ENCODE results near the gene CNGA2.

Gene CNGA2

DNA sequence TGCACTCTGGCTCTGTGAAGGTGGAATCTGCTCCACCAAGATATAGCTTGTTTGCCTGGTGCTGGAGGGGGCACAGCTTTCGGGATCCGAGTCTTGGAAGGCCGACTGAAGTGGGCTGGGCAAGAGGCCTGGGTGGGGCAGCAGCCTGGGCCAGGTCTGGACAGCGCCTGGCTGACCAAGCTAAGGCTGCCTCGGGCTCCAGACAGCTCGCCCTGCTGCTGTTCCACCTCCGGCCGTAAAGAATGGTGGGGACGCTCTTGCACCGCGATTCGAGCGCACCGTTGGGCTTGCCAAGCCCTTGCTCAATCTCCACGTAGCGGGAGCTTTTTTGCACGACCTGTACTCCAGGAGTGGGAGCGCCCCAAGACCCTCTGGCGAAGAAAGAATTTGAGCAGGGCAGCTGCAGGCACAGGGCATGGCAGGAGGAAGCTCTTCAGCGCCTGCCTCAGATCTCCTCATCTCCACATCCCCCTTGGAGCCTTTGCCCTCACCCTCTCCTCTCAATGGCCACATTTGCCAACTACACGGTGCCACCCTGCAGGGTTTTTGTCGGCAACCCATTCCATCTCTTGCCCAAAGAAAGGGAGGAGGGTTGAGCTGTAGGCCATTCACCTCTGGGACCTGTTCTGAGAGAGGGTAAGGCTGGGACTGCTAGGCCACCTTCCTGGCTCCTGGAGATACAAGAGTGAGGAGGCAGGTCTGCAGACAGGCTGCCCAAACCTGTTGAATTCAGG is 18.9 kb downstream of the CNGA2 start:
- no peak for DNase-seq (ENCODE audit: low read depth)

DNA sequence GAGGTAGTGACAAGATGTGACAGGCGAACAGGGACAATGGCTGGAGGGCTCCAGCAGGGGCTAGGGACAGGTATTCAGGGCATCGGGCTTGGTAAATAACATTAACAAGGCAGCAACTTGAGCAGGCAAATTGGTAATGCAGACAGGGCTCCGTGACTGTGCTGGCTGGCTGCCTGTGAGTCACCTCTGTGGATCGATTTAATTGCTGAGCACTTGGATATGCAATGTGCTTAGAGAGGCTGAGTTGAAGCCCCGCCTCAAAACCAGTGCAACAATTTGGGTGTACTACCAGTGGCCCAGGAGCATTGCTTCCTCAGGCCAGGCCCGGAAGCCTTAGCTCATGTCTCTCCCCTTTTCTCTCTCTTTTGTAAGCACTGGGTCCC is 19.5 kb downstream of the CNGA2 start:
- no peak for DNase-seq (ENCODE audit: low read depth)

DNA sequence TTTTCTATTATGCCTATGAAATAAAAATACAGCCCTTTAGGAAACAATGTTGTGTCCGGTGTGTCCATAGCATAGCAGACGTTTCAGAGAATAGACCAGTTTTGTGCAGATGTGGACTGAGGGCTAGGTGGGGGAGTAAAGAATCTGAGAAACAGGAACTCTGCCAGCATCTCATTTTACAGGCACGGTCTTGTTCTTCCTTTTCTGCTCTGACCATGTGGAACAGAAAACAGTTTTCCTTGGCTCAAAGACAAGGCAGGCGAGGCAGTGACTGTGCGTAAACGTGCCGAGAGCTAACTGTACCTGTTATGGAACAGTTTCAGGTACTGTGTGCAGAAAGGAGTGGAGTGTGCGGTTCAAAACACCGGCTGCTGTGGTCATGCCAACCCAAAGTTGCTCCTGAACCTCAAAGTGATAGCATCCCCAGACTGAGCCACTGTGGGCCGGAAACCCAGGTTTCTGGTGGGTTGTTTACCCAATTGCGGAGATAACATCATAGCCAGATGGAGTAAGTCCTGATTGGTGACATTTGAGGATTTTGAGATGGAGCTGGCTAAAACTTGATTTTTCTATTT is 20.2 kb downstream of the CNGA2 start:
- DNase-seq (ENCODE audit: low read depth): no peak

DNA sequence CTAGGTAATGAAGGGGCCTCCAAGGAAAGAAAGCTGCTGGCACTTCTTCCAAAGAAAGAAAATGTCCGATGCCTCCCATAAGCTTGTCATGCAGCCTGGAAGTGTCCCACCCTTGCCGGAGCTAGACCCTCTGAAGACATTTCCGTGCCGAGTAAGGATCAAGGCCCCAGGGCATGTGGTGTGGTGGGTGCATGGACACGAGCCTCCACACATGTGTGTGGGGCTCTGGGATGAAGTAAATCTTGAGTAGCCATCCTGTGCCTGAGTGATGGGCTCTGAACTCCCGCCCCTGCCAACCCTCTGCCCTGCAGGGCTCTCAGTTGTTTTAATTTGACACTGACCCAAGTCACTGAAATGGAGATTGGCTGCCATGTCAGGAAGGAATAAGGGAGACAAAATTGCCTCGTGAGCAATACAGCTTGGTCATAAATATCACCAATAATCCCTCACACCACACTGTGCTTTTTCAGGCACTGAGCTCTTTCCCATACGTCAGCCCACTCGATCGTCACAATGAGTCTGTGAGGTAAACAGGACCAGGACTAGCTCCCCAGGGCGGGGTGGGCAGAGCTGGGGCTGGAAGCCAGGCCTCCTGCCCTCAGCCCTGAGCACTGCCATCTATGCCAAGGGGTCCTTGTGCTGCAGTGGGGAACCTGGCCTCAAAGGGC is 24.6 kb downstream of the CNGA2 start:
- no peak for DNase-seq (ENCODE audit: low read depth)

DNA sequence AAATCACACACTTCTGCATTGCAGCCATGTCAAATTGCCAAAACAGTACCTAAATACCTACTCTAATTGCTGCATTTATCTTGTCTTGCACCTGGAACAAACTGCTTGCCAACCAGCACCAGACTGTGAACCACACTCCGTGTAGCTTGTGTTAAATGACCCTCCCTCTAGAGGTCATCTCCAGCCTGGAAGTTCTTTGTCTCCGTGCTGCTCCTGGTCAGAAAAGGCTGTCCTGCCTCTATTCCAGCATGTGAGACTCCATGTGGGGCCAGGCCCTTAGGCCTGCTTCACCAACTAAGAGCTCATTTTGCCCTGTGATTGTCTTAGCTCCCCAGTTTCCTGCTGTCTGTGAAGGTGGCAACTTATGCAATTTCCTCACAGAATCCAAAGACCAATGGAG is 28.3 kb downstream of the CNGA2 start:
- no peak for DNase-seq (ENCODE audit: low read depth)

DNA sequence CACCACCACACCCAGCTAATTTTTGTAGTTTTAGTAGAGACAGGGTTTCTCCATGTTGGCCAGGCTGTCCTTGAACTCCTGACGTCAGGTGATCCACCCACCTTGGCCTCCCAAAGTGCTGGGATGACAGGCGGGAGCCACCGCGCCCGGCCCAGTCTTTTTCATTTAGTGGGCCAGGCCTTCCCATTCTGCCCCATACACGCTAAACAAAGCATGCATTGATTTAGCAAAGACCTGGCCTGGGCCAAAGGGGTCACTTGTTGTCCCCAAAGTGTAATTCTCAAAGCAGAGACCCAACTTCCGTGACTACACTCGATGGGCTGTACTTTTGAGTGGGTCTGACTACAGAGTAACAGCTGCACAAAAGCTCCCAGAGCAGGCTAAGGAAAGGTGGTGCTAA is 29.2 kb downstream of the CNGA2 start:
- DNase-seq (ENCODE audit: low read depth): no peak

DNA sequence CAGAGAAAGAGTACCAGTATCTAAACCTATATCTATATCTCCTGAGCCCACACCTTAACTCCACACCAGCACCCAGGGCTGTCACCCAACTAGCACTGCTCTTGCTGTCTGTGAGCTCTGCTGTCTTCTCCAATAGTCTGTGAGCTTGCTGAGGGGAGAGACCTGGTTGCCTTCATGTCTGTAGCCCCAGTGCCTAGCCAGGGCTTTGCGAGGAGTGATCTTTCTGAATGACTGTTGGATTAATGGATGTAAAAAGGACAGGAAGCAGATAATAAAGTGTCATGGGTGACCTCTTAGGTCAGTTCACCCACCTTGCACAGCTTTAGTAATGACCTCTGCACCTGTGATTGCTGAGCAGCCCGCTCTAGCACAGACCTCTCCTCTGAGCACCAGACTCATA is 30.5 kb downstream of the CNGA2 start:
- DNase-seq (ENCODE audit: low read depth): no peak

DNA sequence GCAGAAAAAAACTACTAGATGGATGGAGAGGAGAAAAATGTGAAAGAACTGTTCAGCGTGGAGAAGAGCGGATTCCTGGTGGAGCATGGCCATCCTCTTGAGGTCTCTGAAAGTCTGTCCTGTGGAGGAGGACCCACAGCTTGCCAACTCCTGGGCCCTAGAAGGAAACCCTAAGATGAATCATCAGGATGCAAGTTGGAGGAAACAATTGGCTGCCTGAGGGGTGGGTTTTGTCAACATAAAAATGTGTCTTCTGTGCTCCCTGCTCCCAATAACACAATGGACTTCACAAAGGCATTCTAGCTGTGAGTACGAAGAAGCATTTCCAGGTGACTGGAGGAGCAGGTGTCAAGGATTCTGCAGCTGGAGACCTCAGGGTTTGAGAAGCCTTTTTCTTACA is 37.2 kb downstream of the CNGA2 start:
- no peak for DNase-seq (ENCODE audit: low read depth)

DNA sequence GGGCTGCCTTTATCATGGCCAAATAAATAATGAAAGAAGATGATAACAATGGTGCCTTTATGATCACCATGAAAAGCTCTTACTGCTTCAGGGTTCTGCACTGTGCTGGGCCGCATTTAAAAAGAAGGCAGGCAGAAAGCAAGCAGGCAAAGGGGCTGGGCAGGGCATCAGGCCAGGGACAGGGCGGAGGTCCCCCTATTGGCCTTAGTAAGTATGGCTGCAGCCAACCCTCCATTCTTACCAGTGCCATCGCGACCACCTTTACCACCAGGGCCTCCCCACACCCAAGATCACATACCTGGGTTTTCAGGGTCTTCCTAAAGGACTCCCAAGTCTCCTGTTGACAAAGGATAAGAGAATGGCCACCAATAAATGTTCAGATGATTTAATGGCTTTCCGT is 38.9 kb downstream of the CNGA2 start:
- DNase-seq (ENCODE audit: low read depth): no peak

DNA sequence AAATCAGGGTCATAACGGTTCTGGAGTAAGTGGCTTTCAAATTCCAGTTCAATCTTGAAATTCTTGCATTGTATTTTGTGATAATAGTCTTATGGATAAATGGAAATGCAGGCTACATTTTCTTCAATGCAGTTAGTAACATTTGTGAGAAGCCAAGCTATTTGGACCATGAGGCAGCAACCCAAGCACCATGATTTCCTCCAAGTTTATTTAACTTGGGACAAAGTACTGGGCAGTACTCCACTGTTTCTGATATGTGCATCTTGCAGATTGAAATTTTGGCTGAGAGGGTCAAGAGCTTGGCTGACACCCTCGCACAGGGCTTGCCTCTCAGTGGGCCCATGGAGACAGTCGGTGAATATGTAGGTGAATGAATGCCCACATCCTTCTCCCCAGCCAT is 39.9 kb downstream of the CNGA2 start:
- no peak for DNase-seq (ENCODE audit: low read depth)

DNA sequence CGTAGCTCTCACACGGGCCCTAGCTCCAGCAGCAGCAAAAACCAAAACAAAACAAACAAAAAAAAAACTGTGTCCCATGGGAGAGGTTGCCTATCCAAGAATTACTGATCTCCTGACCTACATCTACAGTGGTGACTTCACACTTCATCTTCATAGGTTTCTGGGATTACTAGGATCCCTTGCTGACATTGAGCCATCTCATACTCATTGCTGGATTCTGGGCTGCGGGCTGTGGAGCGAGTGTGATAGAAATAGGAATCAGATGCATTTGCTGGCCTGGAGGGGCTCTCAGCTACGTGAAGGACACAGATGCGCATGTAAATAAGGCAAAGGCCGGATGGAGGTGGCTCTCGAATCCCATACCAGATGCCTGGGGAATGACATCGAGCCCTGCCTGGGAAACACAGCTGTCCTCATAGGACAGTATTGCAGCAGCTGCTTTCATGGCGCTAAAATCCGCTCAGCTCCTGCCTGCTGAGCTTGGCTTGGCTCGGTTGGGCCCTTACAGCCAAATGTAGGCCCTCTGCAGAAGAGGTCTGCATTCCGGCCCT is 41.7 kb downstream of the CNGA2 start:
- DNase-seq (ENCODE audit: low read depth): no peak

DNA sequence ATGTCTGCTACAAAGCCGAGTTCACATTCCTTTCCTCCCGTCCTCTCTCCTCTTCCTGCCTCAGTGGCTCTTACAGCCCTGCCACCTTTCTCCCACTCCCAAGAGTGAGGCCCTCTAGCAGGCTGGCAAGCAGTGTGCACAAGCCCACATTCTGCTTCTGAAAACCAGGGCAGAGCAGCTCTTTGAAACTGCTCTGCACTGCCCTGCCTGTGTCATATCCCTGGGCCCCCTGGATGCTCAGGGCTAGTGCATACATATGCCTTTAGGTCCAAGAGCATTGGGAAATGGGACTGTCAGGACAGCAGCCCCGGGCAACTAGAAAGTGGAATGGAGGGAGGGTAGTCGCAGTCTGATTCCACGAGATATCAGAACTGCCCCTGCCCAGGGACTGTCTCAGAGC is 42.4 kb downstream of the CNGA2 start:
- DNase-seq (ENCODE audit: low read depth): no peak

DNA sequence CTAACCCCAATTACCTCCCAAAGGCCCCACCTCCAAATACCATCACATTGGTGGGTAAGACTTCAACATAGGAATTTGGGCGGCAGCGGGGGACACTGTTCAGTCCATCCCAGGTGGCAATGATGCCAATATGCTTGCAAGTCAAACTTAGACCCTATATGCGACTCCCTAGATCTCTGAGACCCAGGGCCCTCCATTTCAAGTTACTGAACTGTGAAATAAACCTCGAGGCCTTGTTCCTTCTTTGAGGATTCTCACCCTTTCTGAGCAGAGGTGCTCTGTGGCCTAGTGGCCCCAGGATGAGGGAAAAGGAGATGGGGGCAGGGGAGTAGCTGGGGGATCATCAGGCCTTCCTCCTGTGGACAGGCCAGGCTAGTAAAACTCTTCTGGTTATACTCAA is 44.7 kb downstream of the CNGA2 start:
- no peak for DNase-seq (ENCODE audit: low read depth)

DNA sequence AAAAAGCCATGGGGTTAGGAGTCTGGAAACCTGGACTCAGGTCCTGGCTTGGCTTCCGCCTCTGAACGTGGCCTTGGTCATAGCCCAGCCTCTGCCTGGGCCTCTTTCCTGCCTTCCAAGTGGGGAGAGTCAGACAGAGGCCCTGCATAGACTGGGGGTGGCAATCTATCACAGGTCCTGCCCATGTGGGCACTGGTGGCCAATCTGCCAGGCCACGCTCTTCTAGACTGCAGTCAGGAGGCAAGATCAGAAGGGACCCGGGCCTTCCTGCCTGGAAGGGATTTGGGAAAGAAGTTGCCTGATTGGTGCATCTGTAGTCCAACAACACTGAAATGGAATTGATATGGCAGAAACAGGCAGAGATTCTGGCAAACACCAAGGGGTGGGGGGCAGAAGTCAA is 46.1 kb downstream of the CNGA2 start:
- no peak for DNase-seq (ENCODE audit: low read depth)

DNA sequence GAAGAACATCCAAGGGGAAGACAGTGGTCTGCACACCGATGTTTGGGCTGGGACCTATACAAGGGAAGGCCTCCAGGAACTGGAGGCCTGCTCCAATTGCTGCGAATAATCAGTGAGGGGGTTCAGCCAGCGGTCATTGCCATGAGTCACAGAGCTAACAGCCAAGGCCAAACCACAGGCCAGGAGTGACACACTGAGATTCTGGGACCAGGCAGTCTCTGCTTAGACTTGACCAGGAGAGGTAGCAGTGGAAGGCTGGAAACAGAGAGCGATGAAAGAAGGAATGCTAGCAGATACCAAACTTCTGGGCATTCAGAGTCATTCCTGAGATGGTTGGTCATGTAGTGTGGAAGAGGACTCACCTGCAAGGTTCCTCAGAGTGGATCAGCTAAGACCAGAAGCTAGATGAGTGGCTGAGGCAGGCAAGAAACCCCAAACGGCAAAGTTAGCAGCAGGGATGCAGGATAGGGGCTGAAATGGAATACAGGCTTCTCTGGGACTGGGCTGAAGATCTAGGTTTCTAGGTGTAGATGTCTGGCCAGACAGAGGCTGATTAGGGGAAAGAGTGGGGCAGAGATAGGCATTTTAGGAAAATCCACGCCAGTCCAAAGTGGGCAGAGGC is 54.7 kb downstream of the CNGA2 start:
- no peak for DNase-seq (ENCODE audit: low read depth)

DNA sequence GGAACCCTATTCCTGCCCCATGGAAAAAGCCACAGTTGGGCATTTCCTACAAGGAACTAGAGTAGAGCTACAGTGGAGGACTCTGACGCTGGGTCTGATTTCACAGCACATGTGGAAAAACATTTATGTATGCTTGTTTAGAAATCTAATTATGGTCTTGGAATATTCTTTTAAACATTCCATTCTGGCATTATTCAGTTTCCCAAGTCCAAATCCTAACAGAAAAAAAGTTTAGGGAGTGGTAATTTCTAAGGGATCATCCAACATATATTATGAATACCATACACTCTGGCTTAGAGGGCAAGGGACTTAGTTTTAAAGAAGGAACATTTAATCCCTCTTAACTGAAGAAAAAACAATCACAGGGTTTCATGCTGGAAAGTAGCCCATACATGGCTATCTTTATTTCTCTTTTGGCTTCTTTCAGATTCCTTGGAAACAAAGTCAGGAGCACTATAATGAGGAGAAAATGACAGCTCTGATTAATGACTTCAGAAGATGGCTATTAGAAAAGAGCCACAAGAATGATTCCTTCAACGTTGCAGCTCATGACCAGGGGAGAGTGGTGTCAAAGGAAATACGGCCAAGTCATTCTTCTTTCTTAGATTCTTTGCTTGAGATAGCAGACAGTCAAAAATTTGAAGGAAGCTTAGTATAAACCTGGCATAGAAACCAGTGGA is 56.1 kb downstream of the CNGA2 start:
- DNase-seq (ENCODE audit: low read depth): no peak

DNA sequence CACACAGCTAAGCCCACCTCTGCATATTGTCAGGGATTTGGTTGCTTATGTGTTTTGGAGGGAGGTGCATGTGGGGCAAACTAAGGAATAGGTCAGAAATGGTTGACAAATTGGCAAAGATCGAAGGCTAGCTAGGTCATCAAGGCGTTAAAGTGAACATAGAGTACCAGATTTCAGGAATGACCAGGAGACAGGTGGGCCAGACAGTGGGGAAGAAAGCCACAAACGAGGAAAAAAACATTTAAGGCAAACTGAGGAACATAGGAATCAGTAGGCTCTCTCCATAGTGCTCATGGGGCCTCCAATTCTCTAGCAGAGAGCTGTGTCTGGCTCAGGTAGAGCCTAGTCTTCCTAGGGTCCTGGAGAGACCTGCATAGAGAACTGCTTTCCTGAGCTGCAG is 57.4 kb downstream of the CNGA2 start:
- no peak for DNase-seq (ENCODE audit: low read depth)

DNA sequence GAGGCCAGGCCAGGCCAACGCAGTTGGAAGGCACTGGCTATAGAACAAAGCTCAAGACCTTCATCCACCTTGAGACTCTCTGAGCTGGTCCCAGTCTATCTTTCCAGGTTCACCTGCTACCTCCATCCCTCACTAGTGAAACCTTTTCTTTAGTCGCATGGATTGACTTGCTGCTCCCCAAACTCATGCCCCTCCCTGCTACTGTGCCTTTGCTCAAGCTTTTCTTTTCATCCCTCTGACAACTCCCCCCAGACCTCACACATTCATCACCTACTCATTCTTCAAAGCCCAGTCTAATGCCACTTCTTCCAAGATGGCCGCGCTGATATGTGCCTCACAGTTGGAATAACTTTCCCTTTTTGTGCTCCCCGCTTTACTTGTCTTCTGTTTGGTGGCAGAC is 58.0 kb downstream of the CNGA2 start:
- no peak for DNase-seq (ENCODE audit: low read depth)

DNA sequence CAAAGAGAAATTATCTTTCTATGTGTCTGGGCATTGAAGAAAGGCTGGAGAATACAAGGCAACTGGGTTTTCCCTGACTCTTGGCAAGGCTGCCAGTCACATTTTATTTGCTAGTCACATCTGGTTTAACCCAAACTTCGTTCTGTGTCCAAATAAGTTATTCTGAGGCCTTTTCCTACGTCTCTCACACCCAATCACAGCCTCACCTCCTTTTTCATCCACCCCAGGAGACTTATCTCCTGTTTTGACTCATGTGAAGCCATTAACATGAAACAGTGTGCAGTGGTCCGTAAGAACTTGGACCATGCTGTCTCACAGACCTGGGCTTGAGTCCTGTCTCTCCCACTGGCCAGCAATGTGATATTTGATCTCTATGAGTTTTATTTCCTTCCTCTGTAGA is 59.3 kb downstream of the CNGA2 start:
- no peak for DNase-seq (ENCODE audit: low read depth)
